Fibroblast of skin of left biceps (primary cell): ENCODE measurements around the gene GLT6D1.

Experiments used
- DNase-seq, 2 experiments: peaks; one replicate each; pipeline ENCODE4 v3.0.0-alpha.2; 2013; ENCODE audit warnings: low read depth in 2 of 2

GLT6D1 gene

DNA sequence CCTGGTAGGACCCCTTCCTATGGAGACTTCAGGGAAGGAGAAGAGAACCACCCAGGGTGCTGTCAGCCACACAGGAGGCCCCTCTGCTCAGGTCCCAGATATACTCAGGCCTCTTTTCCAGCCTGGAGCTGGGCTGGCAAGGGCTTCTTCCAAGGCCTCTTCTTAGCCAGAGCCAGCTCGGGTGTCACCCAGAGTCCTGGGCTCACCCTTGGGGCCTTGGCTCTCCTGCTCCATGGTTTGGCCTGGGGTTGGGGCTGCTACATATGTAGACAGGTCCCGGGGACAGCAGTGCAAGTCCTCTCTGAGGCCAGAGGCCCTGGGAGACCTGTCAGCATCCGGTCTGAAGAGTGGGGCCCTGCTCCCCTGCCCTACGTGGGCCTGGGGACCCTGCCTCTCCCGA, 55.0 kb downstream of the GLT6D1 start:
- no peak for DNase-seq

DNA sequence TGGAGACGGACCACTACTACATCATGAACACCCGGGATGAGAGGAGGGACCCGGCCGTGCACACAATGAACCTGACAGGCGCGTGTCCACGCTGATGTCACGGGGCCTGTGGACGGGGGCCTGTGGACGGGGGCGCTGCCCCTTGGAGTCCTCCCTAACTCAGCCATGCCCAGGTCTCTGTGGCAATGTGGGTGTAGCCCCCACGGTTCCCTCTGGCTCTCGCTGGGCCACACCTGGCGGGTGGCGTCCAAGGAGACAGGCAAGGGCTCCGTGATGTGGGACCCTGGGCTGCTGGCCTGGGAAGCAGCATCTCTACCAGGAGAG, 55.7 kb downstream of the GLT6D1 start:
- no peak for DNase-seq

DNA sequence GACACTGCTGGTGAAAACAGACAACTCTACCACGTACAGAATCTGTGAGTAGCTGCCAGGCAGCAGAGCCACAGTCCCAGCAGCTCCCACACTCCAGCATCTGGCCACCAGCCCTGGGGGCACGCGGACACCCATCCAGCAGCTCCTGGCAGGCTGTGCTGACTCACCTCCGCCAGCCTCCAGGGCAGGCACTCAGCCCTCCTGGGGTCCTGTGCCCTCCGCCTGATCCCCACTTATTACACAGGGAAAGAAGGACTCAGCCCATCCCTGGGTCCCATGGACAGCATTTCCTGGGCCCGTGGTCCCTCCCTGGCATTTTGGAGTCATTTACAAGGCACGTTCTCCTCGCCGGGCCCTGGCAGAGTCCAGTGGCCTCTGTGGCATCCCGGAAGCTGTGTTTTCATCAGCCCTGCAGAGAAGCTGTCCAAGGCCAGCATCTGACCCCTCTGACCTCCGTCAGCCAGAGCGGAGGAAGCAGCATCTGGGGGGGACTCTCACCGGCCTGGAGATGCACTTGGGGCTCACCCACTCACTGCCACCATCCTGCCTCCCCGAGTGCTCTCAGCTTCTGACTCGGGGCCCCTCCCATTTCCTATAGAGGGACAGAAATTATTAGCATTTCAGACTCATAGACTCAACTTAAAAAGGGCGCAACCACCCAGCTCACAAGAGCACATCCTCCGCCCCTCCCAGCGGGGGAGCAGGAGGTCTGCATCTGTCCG, 56.2 kb downstream of the GLT6D1 start:
- DNase-seq, result no peak

DNA sequence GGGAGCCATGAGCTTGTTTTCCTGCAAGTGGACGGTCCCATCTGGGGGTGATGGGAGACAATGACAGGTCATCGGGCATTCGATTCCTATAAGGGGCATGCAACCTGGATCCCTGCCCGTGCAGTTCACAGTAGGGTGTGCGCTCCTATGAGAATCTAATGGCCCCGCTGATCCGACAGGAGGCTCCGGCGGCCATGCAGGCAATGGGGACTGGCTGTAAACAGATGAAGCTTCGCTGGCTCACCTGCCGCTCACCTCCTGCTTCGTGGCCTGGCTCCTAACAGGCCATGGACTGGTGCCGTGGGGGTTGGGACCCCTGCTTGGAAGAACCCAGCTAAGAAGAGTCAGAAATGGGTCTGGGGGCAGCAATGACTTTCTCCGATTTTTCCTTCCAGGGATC, 56.8 kb downstream of the GLT6D1 start:
- DNase-seq, result no peak

DNA sequence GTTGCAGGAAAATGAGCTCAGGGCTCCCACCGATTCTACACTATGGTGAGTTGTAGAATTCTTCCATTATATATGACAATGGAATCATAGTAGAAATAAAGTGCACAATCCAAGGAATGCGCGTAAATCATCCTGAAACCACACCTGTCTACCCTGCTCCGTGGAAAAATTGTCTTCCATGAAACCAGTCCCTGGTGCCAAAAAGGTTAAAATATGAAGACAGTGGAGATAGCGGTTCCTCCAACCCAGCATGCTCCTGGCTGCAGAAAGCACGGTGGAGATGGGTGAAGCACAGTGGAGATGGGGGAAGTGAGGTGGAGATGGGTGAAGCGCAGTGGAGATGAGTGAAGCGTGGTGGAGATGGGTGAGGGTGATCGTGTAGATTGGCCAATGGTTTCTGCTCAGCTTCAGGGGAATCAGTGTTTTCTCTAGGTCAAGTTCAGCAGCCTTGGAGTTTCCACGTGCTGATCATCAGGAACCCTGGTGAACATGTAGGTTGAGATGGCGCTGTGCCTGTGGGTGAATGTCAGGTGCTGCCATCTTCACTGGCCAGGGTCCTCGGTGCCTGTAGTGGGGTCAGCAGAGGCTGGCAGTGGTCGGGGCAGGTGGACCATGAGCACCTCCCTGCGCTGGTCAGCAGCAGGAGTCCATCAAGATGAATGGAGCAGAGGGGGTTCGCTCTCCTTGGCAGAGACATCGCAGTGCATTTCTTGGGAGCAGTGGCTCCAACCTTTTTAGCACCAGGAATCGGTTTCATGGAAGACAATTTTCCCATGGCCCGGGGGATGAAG, 57.5 kb downstream of the GLT6D1 start:
- no peak for DNase-seq

DNA sequence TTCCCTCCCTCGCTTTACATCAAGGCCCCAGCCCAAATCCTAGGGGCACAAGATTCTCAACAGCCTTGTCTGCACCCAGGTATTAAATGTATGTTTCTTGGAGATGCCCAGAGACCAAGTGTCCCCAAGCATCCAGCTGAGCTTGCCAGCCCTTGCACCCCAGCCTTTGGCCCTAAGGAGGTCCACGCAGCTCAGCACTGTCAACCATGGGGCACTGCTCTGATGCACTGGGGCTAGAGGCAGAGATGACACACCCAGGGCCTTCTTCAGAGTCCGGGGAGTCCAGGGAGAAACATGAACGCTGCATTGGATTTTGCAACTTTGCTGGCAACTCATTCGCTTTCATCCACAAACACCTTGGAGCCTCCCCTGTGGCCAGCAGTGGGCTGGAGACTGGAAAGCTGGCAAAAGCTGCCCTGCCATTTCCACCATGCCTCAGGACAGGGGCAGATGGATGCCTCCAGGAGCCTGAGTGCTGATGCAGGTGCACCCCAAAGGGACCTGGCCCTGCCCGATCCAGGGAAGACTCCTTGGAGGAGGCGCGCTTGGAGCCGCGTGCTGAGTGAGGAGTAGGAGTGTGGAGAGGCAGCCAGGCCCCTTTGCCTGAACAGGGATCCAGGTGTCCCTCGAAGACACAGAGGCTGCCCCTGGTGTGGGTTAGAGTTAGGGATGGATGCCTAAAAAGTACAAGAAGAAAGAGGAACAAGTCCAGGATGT, 58.5 kb downstream of the GLT6D1 start:
- DNase-seq, result no peak

DNA sequence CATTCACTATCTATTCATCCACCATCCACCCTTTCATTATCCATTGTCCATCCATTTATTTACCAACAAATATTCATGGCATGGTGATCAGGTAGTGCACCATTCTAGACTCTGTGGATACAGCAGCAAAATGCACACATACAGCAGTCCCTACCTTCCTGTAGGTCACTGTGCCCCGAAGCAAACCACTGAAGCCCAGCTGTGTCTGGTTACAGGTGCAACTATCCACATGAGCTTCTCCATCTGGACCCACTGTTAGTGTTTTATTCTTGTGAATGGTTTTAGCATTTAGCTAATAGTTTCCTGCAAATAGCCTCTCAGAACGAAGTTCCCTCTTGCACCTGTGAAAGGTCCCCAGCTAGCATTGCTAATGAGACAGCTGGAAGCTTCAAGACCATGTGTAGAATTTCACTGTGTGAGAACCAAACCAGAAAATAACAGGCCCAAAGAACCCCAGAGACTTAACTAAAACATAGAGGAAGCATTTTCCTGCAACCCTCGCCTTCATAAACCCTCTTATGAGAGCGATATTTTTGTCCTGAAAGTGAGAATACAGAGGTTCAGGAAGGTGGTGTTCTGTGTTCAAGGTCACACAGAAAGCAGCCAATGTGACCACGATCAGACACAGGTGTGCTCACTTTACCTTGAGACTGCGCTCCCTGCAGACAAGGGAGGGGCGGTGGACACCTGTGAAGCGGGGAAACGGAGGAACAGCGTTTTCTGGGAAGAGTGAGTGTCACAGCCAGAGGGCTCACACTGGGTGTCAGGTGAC, 59.3 kb downstream of the GLT6D1 start:
- no peak for DNase-seq

DNA sequence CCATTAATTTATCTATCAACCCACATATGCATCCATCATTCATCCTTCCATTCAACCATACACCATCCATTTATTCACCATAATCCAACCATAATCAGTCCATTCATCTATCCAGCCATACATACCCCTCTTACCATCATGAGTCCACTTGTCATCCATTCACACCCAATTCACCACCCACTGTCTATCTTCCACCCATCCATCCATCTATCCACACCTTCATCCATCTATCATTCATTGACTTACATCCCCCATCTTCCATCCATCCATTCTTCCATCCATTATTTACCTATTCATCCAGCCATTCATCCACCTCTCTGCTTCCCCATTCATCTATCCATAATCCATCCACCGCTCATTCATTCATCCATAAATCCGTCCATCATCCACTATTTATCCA, 60.0 kb downstream of the GLT6D1 start:
- no peak for DNase-seq

DNA sequence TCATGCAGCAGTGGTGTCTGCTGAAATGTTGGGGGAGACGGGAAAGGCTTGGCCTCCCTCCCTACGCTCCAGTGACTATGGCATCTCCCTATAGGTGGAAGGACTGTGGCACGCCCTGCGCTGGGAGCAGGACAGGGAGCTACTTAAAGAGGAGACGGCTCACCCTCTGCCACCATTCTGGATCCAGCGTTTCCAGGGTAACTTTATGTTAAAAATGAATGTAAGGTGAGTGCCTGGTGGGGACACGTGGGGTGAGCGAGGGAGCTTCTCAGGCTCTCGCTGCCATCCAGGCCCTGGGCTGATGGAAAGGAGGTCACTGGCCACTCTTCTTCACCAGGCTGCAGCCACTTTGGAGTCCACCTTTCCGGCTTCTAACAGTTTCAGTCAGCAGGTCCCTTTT, 62.1 kb downstream of the GLT6D1 start:
- no peak for DNase-seq

DNA sequence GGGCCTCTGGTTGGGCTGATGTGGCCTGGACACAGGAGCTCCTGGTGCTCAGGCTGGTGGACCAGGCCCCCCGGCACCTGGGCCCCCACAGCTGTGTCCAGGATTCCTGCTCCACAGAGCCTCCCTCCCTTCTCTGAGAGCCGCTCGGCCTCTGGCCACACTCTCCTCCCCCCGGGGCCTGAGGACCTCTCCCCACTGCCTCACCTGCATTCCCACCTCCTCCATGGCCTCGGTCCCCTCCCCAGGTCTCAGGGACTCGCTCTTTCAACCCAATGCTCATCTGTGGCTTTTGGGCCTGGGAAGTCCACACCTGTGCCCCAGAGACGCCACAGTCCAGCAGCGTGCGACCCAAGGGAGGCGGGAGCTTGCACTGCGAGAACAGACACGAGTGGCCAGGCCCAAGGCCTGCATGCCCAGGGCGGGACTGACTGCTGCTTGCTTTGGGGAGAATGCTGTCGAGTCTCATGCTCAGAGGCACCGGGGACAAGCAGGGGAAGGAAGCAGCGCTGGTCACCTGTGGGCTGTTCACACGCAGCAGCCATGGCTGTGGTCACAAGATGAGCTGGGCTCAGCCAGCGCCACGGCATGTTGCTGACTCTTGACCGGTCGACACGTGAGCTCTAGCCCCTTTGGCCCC, 63.2 kb downstream of the GLT6D1 start:
- no peak for DNase-seq

DNA sequence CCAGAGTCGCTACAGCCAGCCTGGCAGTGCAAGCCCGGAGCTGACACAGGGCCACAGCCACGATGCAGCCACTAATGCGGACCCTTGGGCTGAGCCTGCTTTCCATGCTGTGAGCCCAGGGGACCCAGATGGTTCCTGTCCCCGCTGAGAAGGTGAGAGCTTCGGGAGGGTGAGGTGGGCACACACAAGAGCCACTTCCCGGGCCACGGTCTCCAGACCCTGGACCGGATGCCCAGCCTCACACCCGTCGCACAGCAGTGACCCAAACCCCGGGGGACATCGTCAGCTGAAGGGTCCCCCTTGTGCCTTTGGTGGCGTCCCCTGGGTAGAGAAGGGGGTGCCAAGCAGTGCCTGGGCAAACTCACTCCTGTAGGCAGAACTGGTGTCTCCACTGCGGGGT, 64.4 kb downstream of the GLT6D1 start:
- DNase-seq, result no peak

DNA sequence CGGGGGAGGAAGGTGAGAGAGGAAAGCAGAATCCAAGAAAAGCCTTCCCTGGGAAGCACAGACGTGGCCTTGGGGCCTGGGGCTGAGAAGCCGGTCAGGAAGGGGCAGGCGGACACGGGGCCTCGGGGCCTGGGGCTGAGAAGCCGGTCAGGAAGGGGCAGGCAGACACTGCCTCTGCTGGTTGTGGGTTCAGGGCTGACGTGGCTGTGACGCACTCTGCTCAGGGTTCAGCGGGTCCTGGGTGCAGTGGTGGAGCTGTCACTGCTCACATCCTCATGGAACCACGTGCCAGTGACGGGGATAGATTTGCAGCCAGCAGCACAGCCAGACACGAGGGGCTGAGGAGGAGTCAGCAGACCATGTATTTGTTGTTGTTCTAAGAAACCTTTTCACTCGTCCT, 65.0 kb downstream of the GLT6D1 start:
- no peak for DNase-seq
